Chondrocyte (in vitro differentiated cells): ENCODE measurements around the gene AGPS. TPM values are rescaled to one million over a fixed set of nuclear protein-coding genes. Genes with fewer than 3 reads are reported as not detected.

Experiments
- DNase-seq: peaks from one replicate; pipeline ENCODE4 v3.0.0; 2021; ENCODE audit warnings: mixed read lengths, low spot score
- H3K27ac Mint-ChIP-seq: one replicate; pipeline ENCODE4 v1.8.0; 2021; ENCODE audit warnings: mild to moderate bottlenecking, moderate library complexity, mixed read lengths; ENCODE audit not compliant: unreplicated experiment
- H3K27me3 Mint-ChIP-seq: 2 replicates; pipeline ENCODE4 v1.8.0; 2021; ENCODE audit warnings: low read depth, mixed read lengths
- H3K36me3 Mint-ChIP-seq: 2 replicates; pipeline ENCODE4 v1.8.0; 2021; ENCODE audit warnings: low read depth, mixed read lengths
- H3K4me1 Mint-ChIP-seq: 2 replicates; pipeline ENCODE4 v1.8.0; 2021; ENCODE audit warnings: low read depth, mild to moderate bottlenecking, mixed read lengths
- H3K4me3 Mint-ChIP-seq: one replicate; pipeline ENCODE4 v1.8.0; 2021; ENCODE audit warnings: mild to moderate bottlenecking, moderate library complexity, mixed read lengths; ENCODE audit not compliant: unreplicated experiment
- H3K9me3 Mint-ChIP-seq: 2 replicates; pipeline ENCODE4 v1.8.0; 2021; ENCODE audit warnings: low read depth, mixed read lengths
- total RNA-seq: library from RNA; stranded (reverse); gene quantifications from 3 replicates; pipeline ENCODE4 v1.2.1, GENCODE V29; 2021
- TF ChIP-seq, protein P1 (sequence below): fragments of 200-600 bp; sonication (generic); IDR thresholded peaks from 2 replicates; pipeline ENCODE4 v1.5.0; 2021; ENCODE audit warnings: antibody characterized with exemption, mild to moderate bottlenecking, moderate library complexity

AGPS gene
- total RNA-seq, 1 donor from 2014 or later, result 40.2 TPM

DNA sequence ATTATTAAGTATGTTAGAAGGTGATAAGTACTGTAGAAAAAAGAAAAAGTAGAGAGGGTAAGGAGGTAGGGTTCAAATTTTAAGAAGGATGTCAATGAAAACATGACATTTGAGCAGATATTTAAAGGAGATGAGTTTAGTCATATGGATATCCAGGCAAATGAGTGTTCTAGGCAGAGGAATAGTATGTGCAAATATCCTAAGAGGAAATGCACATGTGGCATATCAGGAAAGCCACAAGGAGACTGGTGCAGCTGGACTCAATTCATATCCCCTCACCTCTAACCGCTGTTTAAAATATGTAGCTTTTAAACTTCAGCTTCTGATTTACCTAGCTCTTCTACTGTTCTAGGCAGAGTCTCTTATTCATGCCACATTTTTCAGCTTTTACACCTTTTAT, 9.5 kb downstream of the AGPS start:
- H3K36me3 Mint-ChIP-seq, result no peaks in the 10 kb centered on the region
- H3K27me3 Mint-ChIP-seq, result no peaks in the 10 kb centered on the region
- TF ChIP-seq, protein P1, sequence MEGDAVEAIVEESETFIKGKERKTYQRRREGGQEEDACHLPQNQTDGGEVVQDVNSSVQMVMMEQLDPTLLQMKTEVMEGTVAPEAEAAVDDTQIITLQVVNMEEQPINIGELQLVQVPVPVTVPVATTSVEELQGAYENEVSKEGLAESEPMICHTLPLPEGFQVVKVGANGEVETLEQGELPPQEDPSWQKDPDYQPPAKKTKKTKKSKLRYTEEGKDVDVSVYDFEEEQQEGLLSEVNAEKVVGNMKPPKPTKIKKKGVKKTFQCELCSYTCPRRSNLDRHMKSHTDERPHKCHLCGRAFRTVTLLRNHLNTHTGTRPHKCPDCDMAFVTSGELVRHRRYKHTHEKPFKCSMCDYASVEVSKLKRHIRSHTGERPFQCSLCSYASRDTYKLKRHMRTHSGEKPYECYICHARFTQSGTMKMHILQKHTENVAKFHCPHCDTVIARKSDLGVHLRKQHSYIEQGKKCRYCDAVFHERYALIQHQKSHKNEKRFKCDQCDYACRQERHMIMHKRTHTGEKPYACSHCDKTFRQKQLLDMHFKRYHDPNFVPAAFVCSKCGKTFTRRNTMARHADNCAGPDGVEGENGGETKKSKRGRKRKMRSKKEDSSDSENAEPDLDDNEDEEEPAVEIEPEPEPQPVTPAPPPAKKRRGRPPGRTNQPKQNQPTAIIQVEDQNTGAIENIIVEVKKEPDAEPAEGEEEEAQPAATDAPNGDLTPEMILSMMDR, result no peak
- H3K27ac Mint-ChIP-seq, result no peak overlapping the region
- H3K4me1 Mint-ChIP-seq, result peaks cover 26% of the 10 kb centered on the region
- DNase-seq, result no peak
- no peak overlapping the region for H3K4me3 Mint-ChIP-seq
- H3K9me3 Mint-ChIP-seq, result no peaks in the 10 kb centered on the region

DNA sequence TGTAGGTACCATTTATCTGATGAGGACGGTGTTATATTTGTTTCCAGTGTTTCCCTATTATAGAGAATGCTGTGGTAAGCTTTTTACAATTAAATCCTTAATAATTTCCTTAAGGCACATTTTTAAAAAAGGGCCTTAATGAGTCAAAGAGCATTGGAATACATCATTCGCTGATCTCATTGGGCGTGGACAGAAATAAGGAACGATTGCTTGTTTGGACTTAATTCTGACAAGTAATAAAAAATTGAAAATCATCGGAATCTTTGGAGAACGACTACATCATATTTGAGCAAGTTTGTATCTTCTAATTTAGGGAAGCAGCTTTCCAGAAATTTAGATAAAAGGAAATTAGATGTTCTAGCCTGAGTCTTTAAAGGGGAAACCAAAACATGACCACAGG, 11.3 kb downstream of the AGPS start:
- no peaks in the 10 kb centered on the region for H3K27me3 Mint-ChIP-seq
- peaks cover 10% of the 10 kb centered on the region for H3K4me1 Mint-ChIP-seq
- H3K27ac Mint-ChIP-seq, result no peak overlapping the region
- TF ChIP-seq, protein P1, result no peak
- no peak for DNase-seq
- H3K36me3 Mint-ChIP-seq, result no peaks in the 10 kb centered on the region
- no peak overlapping the region for H3K4me3 Mint-ChIP-seq
- no peaks in the 10 kb centered on the region for H3K9me3 Mint-ChIP-seq

DNA sequence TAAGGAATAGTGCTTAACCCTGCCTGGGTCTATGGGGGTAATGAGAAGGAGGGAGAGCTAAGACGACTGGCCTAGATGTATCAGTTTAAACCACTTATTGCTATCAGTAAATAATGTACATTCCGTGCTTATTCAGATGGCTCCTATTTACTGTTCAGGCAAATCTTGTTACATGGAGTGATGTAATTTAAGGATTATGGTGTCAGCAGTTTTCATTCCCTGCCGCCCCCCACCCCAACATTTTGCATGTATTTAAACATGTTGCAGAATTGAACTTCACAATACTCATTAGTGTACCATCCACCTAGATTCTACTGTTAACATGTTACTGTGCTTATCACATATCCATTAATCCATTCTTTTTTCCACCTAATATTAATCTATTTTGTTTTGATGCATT, 11.7 kb downstream of the AGPS start:
- Mint-ChIP-seq H3K36me3 (no peaks in the 10 kb centered on the region), H3K27me3 (no peaks in the 10 kb centered on the region), H3K4me3 (no peak overlapping the region), H3K9me3 (no peaks in the 10 kb centered on the region), H3K4me1 (peaks cover 10% of the 10 kb centered on the region), H3K27ac (no peak overlapping the region)
- no peak for DNase-seq
- TF ChIP-seq, protein P1, result no peak

DNA sequence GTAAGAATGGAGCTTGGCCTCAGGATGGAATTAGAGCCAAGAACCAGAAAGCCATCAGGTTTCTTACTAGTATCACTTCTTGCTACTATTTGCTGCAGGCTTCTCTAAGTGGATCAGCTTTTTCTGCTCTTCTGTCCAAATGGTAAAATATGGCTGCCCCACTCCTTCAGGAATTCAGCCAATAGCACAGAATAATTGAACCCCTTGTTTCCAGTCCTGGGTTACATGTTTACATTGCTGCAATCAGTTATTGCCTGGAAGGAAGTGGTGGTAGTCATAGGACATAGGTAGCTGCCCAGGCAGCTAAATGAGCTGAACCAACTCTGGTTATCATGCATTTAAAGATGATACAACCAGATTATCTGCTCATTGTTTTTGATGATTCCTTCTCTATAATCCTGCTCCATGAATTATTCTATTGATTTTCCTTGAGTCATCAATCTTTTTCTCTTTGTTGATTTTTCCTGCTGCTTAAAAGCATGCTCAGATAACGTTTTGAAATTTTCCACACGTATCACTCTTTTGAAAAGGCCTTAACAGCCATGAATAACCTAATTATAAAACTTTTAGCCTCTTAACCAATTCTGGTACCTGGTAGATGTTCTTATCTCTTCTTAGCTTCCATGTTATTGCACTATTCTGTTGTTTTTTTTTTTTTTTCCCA, 12.6 kb downstream of the AGPS start:
- Mint-ChIP-seq H3K9me3 (no peaks in the 10 kb centered on the region), H3K27ac (no peak overlapping the region), H3K27me3 (no peaks in the 10 kb centered on the region), H3K36me3 (no peaks in the 10 kb centered on the region), H3K4me3 (no peak overlapping the region), H3K4me1 (peaks cover 10% of the 10 kb centered on the region)
- TF ChIP-seq, protein P1, result no peak
- DNase-seq, result no peak

DNA sequence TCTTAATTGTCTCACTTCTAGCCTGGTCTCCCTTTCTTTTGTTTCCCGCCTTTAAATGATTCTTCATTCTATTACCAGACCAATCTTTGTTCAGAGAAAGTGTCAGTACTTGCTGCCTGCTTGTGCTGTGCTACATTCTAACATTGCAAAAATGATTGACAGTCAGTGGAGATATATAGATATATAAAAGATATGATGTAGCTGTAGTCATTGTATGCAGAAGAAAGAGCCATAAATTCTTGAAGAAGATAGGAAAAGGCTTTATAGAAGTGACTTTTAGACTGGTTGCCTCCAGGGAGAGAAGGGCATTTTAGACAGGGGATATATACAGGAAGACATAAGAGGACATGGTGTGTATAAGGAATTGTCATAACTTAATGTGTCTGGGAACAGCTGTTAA, 13.6 kb downstream of the AGPS start:
- no peak for DNase-seq
- H3K27me3 Mint-ChIP-seq, result no peaks in the 10 kb centered on the region
- peaks cover 5% of the 10 kb centered on the region for H3K4me1 Mint-ChIP-seq
- no peaks in the 10 kb centered on the region for H3K9me3 Mint-ChIP-seq
- TF ChIP-seq, protein P1, result no peak
- H3K27ac Mint-ChIP-seq, result no peak overlapping the region
- H3K4me3 Mint-ChIP-seq, result no peak overlapping the region
- no peaks in the 10 kb centered on the region for H3K36me3 Mint-ChIP-seq
